ENCODE measurements around the gene VIPR1.

GRCh38 chr3:42525736-42526345, 23.4 kb downstream of the VIPR1 start:
- no peak for TF ChIP-seq CTCF (IDR thresholded peaks at IDR 0.05; ENCODE audit: low read length)
- TF ChIP-seq EZH2 (optimal IDR thresholded peaks at IDR 0.05; ENCODE audit: low read depth, low read length) = no peak
